Loucy (cell line): ENCODE measurements around the gene LIN7B.

Source experiments
- H2AFZ ChIP-seq: fragments of 200-600 bp; sonication (generic); 2 replicates; pipeline ENCODE4 v1.6.0; 2016; ENCODE audit warnings: antibody characterized with exemption, mild to moderate bottlenecking, low read length, moderate library complexity
- H3F3A ChIP-seq: fragments of 200-600 bp; 2 replicates; pipeline ENCODE4 v1.6.0; 2016; ENCODE audit warnings: antibody characterized with exemption, low read depth, mild to moderate bottlenecking
- H3K27me3 ChIP-seq: fragments of 200-600 bp; sonication (generic); 2 replicates; pipeline ENCODE4 v1.6.1; 2014; ENCODE audit warnings: low read length, mild to moderate bottlenecking; ENCODE audit not compliant: insufficient read depth, poor library complexity, severe bottlenecking
- H3K36me3 ChIP-seq: fragments of 200-600 bp; sonication (generic); 2 replicates; pipeline ENCODE4 v1.6.1; 2016; ENCODE audit warnings: low read length; ENCODE audit not compliant: insufficient read depth
- H3K4me1 ChIP-seq: fragments of 200-600 bp; sonication (generic); 2 replicates; pipeline ENCODE4 v1.5.1; 2014; ENCODE audit warnings: low read length, mild to moderate bottlenecking; ENCODE audit not compliant: insufficient read depth, poor library complexity, severe bottlenecking
- H3K4me2 ChIP-seq: fragments of 200-600 bp; sonication (generic); 2 replicates; pipeline ENCODE4 v1.6.0; 2014; ENCODE audit warnings: antibody characterized with exemption, low read length, low read depth, mild to moderate bottlenecking; ENCODE audit not compliant: poor library complexity, severe bottlenecking
- H3K4me3 ChIP-seq: fragments of 200-600 bp; sonication (generic); 2 replicates; pipeline ENCODE4 v1.5.1; 2014; ENCODE audit warnings: low read length, mild to moderate bottlenecking, mixed read lengths; ENCODE audit not compliant: poor library complexity, severe bottlenecking
- H3K79me2 ChIP-seq: fragments of 200-600 bp; sonication (generic); 2 replicates; pipeline ENCODE4 v1.6.1; 2014; ENCODE audit warnings: low read length; ENCODE audit not compliant: insufficient read depth
- H3K9ac ChIP-seq: fragments of 200-600 bp; sonication (generic); 2 replicates; pipeline ENCODE4 v1.6.0; 2014; ENCODE audit warnings: mild to moderate bottlenecking, low read depth, low read length, moderate library complexity; ENCODE audit not compliant: poor library complexity, severe bottlenecking
- H3K9me2 ChIP-seq: fragments of 200-600 bp; sonication (generic); replicated peaks from 2 replicates; pipeline ENCODE4 v1.6.1; 2016; ENCODE audit warnings: low read depth, low read length, mixed read lengths
- H3K9me3 ChIP-seq: fragments of 200-600 bp; sonication (generic); 2 replicates; pipeline ENCODE4 v1.6.1; 2014; ENCODE audit warnings: mild to moderate bottlenecking, antibody characterized with exemption, low read length, low read depth; ENCODE audit not compliant: insufficient read depth
- H4K20me1 ChIP-seq: fragments of 200-600 bp; sonication (generic); 2 replicates; pipeline ENCODE4 v1.6.0; 2014; ENCODE audit warnings: antibody characterized with exemption, low read length, mild to moderate bottlenecking; ENCODE audit not compliant: insufficient read depth, poor library complexity, severe bottlenecking
- EZH2phosphoT487 ChIP-seq: fragments of 200-600 bp; IDR thresholded peaks from 2 replicates; pipeline ENCODE4 v1.6.1; 2018; ENCODE audit warnings: antibody characterized with exemption, mild to moderate bottlenecking, moderate library complexity, borderline replicate concordance
- TF ChIP-seq, protein P1 (sequence below): fragments of 200-600 bp; sonication (generic); conservative IDR thresholded peaks from 2 replicates; pipeline ENCODE4 v1.5.1; 2014; ENCODE audit warnings: mild to moderate bottlenecking, antibody characterized with exemption, low read length

The LIN7B gene

DNA sequence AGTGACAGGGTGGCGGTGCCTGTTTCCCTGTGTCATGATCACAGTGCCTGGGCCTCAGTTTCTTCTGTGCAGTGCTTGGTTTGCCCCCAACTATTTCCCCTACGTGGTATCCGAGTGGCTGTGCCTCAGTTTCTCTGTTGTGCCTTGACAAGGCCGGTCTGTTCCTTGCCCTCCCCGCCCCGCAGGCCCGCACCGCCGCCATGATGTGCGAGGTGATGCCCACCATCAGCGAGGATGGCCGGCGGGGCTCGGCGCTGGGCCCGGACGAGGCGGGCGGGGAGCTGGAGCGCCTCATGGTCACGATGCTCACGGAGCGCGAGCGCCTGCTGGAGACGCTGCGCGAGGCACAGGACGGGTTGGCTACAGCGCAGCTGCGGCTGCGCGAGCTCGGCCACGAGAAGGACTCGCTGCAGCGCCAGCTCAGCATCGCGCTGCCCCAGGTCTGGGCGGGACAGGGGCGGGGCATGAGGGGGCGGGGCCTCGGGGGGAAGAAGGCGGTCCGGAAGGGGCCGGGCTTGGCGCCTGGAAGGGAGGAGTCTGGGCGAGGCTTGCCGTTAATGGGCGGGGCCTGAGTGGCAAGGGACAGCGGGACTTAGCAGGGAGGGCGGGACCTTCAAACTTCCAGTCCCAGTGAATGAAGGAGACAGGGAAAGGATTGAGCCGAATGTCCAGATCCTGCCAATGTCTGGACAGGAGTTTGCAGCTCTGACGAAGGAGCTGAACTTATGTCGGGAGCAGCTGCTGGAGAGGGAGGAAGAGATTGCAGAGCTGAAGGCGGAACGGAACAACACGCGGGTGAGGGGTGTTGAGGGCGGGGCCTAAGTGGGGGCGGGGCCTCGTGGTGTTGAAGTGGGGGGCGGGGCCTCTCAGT is 13.7 kb downstream of the LIN7B start:
- no peaks in the 10 kb centered on the region for H3K9me3 ChIP-seq
- no peaks in the 10 kb centered on the region for H3K9me2 ChIP-seq
- no peaks in the 10 kb centered on the region for H3K27me3 ChIP-seq
- H3K4me1 ChIP-seq, result peaks cover 9% of the 10 kb centered on the region
- peak overlapping the region; percentile 83 for H3K4me2 ChIP-seq
- peak overlapping the region; percentile 54 for H3K9ac ChIP-seq
- no peaks in the 10 kb centered on the region for H4K20me1 ChIP-seq
- no peaks in the 10 kb centered on the region for H3K79me2 ChIP-seq
- H2AFZ ChIP-seq, result peak overlapping the region; percentile 97
- no peaks in the 10 kb centered on the region for H3K36me3 ChIP-seq
- peak overlapping the region; percentile 69 for H3K4me3 ChIP-seq
- no peaks in the 10 kb centered on the region for H3F3A ChIP-seq
- no peak for TF ChIP-seq EZH2phosphoT487
- TF ChIP-seq, protein P1, sequence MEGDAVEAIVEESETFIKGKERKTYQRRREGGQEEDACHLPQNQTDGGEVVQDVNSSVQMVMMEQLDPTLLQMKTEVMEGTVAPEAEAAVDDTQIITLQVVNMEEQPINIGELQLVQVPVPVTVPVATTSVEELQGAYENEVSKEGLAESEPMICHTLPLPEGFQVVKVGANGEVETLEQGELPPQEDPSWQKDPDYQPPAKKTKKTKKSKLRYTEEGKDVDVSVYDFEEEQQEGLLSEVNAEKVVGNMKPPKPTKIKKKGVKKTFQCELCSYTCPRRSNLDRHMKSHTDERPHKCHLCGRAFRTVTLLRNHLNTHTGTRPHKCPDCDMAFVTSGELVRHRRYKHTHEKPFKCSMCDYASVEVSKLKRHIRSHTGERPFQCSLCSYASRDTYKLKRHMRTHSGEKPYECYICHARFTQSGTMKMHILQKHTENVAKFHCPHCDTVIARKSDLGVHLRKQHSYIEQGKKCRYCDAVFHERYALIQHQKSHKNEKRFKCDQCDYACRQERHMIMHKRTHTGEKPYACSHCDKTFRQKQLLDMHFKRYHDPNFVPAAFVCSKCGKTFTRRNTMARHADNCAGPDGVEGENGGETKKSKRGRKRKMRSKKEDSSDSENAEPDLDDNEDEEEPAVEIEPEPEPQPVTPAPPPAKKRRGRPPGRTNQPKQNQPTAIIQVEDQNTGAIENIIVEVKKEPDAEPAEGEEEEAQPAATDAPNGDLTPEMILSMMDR, result no peak

DNA sequence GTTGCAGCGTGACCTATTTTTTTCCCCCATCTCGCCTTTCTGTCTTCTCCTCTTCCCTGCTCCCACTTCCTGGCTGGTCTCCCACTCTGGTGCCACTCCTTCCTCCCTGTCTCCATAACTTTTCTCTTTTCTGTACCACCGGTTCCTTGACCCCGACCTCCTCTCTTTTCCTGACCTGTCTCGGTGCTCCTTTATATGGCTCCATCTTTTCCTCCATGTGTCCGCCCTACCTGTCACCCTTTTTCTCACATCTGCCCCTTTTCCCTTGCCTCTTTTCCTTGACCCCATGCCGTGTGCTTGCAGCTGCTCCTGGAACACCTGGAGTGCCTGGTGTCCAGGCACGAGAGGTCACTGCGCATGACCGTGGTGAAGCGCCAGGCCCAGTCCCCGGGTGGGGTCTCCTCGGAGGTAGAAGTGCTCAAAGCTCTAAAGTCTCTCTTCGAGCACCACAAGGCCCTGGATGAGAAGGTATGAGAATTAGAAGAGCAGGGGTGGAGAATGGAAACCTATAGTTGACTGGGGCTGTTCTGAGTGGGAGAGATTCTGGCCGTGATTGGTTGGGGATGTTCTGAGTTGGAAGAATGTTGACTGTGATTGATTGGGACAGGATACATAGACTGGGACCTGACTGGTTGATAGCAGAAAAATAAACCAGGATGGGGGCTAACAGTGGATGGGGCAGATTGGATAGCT is 14.5 kb downstream of the LIN7B start:
- H3F3A ChIP-seq, result no peaks in the 10 kb centered on the region
- peak overlapping the region; percentile 97; the same call in 1 of the 2 replicates for H2AFZ ChIP-seq
- peak overlapping the region; percentile 83 for H3K4me2 ChIP-seq
- no peaks in the 10 kb centered on the region for H4K20me1 ChIP-seq
- H3K9me3 ChIP-seq, result no peaks in the 10 kb centered on the region
- peaks cover 9% of the 10 kb centered on the region for H3K4me1 ChIP-seq
- no peaks in the 10 kb centered on the region for H3K36me3 ChIP-seq
- H3K79me2 ChIP-seq, result no peaks in the 10 kb centered on the region
- no peaks in the 10 kb centered on the region for H3K27me3 ChIP-seq
- TF ChIP-seq, protein P1, result no peak
- TF ChIP-seq EZH2phosphoT487, result no peak
- H3K9me2 ChIP-seq, result no peaks in the 10 kb centered on the region
- H3K9ac ChIP-seq, result peak overlapping the region; percentile 54
- peak overlapping the region; percentile 69 for H3K4me3 ChIP-seq

DNA sequence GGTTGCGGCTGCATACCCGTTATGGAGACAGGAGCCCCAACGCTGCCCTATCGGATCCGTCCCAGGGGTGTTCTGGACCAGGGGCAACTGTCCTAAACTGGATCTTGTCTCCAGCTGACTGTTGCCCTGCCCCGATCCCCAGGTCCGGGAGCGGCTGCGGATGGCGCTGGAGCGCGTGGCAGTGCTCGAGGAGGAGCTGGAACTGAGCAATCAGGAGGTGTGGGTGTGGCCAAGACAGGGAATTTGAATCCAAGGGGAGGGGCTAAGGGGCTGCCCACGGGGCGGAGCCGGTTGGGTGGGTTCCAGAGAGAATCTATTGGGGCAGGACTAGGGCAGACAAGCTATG is 15.0 kb downstream of the LIN7B start:
- H3K9me3 ChIP-seq, result no peaks in the 10 kb centered on the region
- H2AFZ ChIP-seq, result no peak overlapping the region
- H4K20me1 ChIP-seq, result no peaks in the 10 kb centered on the region
- H3K4me1 ChIP-seq, result peaks cover 9% of the 10 kb centered on the region
- H3K9ac ChIP-seq, result peak overlapping the region; percentile 54
- H3K4me2 ChIP-seq, result peak overlapping the region; percentile 83
- H3K79me2 ChIP-seq, result no peaks in the 10 kb centered on the region
- no peaks in the 10 kb centered on the region for H3F3A ChIP-seq
- H3K4me3 ChIP-seq, result peak overlapping the region; percentile 69
- H3K9me2 ChIP-seq, result no peaks in the 10 kb centered on the region
- TF ChIP-seq, protein P1, result no peak
- no peak for TF ChIP-seq EZH2phosphoT487
- H3K36me3 ChIP-seq, result no peaks in the 10 kb centered on the region
- H3K27me3 ChIP-seq, result no peaks in the 10 kb centered on the region
